ENCODE data around the gene NTN5.
"Not testable (repeated sequence)": the region's sequence is repeated elsewhere in the genome, so short reads cannot be mapped to it uniquely, and the experiment has no call there.

NTN5 gene

DNA sequence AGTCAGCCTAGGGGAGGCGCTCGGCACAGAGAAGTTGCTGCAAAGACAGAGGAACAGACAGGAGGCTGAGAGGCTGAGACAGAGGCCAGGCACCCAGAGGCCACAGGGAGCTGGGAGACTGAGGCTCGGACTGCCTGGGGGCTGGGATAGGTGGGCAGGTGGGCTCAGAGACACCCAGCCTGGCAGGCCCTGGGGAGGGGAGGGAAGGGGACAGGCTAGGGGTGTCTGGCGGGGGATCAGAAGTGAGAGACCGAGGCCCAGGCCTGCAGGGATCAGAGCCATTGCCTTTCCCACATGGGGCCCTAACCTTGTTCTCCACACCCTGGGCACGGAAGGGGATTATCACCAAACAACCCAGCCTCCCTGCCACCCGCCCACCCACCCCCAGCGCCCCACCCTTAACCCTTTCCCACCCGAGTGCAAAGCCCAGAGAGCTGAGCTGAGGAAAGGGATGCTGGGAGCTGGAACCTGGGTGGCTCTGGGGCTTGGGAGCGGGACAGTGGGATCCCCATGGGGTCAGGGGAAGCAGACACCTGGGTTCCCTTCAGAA lies 1.3 kb downstream of the NTN5 start:
- no peak for FAIRE-seq
- no peak for DNase-seq (ENCODE audit: extremely low spot score, insufficient read length, low read depth)

DNA sequence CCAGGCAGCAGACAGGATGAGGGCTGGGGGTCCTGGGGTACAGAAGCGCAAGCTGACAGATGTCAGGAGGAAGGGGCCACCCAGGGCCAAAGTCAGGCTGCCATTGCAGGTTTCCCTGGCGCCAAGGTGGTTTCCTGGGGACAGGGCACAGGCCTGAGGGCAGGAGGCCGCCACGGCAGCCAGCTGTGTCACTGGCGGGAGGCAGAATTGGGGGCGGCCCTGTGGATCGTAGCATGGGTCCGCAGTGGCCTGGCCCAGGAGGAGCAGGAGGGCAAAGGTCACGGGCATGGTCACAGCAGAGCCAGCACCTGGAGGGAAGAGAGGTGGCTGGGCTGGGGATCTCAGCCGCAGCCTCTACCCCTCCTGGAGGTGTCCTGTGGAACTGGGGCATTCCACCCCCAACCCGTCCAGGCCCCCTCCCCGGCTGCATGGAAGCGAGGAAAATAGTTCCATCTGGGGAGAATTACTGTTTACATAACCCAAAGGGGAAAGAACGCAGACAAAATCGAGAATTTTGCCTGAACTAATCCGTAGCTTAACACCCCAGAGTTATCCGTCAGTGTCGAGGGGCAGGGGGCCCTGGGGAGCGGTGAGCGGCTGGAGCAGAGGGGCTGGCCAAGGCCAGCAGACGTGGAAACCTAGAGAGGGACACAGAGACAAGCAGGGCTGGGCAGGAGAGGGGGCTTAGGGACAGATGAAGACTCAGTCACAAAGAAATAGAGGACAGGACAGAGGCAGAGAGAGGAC lies 1.9 kb downstream of the NTN5 start:
- FAIRE-seq (no peak), DNase-seq (ENCODE audit: extremely low spot score, insufficient read length, low read depth) (no peak)

DNA sequence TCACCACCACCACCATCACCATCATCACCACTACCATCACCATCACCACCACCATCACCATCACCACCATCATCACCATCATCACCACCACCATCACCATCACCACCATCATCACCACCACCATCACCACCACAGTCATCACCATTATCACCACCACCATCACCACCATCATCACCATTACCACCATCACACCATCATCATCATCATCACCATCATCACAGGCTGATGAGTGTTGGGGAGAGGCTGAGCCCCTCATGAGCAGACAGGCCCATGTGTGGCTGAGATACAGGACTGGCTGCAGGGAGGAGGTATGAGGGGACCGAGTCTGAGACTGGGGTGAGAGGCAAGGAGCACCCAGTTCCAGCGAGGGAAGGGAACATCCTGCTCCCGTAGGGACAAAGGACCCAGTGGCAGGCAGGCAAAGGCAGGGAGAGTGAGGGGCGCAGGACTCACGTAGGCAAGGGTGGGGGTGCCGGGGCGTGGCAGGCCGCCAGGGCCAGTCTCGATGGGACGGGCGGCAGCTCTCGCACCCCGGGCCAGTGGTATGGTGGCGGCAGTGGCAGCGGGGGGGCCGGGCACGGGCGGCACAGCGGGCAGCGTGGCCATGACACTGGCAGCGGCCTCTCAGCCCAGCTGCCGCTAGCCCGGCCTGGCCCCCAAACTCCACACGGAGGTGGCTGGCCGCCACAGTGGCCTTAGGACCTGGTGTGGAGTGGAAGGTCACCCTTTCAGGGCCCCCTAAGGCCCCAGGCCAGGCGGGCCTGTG lies 2.7 kb downstream of the NTN5 start:
- no peak for DNase-seq (ENCODE audit: extremely low spot score, insufficient read length, low read depth)
- FAIRE-seq, result no peak

DNA sequence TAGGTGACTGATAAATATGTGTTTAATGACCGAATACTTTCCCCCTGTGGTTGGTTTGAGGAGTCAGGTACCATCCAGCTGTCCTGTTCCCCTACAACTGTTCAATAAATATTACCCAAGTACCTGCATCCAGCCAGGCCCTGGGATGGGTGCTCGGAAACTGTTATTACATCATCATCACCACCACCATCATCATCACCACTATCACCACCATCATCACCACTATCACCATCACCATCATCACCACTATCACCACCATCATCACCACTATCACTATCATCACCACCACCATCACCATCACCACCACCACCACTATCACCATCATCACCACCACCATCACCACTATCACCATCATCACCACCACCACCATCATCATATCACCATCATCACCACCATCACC lies 4.1 kb downstream of the NTN5 start:
- DNase-seq (ENCODE audit: extremely low spot score, insufficient read length, low read depth) (no peak), FAIRE-seq (no peak)

DNA sequence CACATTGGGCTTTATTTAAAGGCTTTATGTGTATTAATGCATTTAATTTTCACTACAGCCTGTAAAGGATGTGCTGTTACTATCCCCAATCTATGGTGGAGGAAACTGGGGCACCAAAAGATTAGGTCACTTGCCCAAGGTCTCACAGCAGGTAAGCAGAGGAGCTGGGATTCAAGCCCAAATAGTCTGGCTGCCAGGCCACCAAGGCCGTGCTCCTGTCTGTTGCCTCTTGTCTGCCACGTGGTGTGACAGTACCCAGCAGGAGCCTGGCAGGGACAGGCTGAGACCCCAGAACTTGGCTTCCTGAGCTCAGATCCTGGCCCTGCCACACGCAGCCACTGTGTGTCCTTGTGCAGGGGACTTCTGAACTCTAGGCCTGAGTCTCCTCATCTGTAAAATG lies 4.5 kb downstream of the NTN5 start:
- FAIRE-seq (no peak), DNase-seq (ENCODE audit: extremely low spot score, insufficient read length, low read depth) (no peak)

DNA sequence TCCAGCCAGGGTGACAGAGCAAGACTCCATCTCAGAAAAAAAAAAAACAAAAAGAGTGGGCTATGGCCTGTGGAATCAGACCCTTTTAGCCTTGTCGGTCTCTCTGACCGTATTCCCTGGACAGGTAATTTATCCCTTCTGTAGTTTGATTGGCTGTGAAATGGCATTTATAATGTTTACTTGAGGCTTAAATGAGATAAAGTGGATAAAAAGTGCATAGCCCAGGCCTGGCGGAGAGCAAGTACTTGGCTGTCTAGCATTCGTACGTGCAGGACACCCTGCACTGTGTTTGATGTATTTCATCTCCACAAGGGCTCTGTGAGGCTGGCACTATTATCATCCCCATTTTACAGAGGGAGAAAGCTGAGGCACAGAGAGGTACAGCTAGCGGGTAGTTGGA lies 7.0 kb downstream of the NTN5 start:
- DNase-seq (ENCODE audit: extremely low spot score, insufficient read length, low read depth), result no peak
- no peak for FAIRE-seq

DNA sequence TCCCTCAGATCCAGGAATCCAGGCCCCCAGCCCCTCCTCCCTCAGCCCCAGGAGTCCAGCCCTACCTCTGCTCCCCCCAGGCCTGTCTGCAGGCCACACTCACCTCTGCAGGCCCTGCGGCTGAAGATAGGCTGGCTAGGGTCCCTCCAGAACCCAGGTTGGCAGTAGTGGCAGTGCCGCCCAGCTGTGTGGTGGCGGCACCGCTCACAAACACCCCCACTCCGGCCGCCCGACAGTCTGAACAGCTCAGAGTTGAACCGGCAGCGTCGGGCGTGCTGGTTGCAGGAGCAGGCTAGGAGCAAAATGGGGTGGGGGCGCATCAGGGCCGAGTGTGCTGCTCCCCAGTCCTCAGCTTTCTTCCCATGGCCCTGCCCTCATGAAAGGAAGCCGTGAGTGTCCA lies 8.3 kb downstream of the NTN5 start:
- DNase-seq (ENCODE audit: extremely low spot score, insufficient read length, low read depth) (no peak), FAIRE-seq (no peak)

DNA sequence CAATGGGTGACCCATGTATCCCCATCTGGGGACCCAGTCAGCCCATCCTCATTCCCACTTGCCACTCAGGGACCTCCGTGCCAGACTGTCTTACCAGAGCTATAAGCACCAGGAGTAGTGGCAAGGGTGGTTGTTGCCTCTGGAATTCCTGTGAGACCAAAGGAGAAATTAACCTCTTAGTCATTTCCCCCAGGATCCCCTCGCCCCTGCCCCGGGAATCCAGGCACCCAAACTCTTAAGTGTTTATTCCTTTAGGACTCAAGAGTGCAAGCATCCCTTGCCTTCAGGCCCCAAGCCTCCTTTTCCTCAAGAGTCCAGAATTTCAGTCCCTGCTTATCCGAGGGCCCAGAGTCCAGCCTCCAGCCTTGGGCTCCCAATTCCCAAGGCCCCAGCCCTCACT lies 9.2 kb downstream of the NTN5 start:
- FAIRE-seq (no peak), DNase-seq (ENCODE audit: extremely low spot score, insufficient read length, low read depth) (no peak)

DNA sequence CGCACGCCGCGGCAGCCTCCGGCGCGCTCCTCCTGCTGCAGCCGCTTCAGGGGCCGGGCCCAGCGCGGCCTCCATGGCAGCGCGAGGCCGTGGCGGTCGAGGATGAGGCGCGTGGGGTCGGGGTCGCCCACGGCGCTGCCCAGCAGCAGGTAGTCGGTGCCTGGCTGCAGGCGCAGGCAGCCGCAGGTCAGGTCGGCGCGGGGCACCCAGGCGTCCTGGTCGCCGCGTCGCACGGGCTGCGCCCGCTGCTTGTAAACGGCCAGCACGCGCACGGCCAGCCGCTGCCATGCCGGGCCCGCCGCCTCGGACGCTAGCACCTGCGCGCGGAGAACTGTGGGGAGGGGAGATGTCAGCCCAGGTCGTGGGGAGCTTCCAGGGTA lies 11.1 kb downstream of the NTN5 start:
- FAIRE-seq, result no peak
- DNase-seq (ENCODE audit: extremely low spot score, insufficient read length, low read depth), result no peak

DNA sequence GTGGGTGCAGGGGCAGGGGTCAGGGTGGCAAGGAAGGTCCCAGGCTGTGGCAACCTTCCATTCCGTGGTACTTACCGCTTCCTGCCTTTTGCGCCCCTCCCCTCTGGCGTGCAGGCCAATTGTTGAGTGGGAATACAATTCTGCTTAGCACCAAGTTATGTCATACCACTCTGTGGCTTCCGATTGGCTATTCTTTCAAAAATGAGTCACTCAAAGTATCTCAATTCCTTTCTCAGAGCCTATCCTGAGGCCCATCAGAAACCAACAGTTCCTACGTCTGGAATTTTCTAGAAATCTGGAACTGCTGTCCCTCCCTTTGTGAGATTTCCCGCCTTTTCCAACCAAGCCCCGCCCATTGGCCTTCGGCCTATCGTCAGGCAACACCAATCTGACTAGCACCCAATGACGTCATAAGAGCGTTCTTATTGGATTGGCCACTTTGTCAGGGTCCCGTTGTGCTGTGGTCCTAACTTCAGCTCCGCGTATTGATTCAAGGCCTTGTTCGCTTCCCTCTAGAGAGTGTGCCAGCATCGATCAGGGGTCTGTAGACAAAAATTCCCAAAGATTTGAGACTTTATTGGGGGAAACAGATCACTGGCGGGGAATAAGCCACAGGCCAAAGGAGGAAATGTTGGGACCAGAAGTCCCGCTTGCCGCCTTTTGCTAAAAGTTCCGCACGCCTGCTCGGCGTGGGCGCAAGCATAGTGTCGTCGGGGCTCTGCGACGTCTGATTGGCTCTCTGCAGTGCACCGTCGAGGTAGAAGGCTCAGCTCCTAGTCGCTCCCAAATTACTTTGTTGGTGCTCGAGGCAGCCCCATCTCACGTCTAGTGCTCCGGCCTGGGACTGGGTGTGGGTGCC lies 11.7 kb downstream of the NTN5 start:
- FAIRE-seq (peak; percentile 98), DNase-seq (ENCODE audit: extremely low spot score, insufficient read length, low read depth) (peak; percentile 98)

DNA sequence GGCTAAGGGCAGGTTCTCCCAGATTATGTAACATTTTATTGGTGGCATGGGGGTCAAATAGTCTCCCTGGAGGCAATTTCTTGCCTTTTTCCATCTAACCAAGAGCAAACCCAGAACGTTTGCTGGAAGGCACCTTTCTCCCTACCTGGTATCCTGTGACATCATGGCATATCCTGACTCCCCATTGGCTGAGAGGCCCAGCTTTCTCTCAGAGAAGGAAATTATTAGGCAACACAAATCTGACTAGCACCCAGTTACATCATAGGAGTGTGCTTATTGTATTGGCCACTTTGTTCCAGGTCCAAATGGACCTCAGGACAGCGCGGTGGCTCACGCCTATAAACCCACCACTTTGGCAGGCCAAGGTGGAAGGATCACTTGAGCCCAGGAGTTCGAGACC lies 13.0 kb downstream of the NTN5 start:
- no peak for DNase-seq (ENCODE audit: extremely low spot score, insufficient read length, low read depth)
- peak; percentile 62 for FAIRE-seq

DNA sequence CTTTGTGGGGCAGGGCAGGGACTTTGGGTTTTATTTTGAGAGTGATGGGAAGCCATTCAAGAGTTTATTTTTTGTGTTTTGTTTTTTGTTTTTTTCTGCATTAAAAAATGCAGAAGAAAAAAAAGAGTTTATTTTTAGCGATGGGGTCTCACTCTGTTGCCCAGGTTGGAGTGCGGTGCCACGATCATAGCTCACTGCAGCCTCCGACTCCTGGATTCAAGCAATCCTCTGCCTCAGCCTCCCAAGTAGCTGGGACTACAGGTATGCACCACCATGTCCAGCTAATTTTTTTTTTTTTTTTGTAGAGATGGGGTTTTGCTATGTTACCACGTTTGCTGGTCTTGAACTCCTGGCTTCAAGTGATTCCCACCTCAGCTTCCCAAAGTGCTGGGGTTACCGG lies 14.3 kb downstream of the NTN5 start:
- FAIRE-seq, result no peak
- DNase-seq (ENCODE audit: extremely low spot score, insufficient read length, low read depth), result no peak

DNA sequence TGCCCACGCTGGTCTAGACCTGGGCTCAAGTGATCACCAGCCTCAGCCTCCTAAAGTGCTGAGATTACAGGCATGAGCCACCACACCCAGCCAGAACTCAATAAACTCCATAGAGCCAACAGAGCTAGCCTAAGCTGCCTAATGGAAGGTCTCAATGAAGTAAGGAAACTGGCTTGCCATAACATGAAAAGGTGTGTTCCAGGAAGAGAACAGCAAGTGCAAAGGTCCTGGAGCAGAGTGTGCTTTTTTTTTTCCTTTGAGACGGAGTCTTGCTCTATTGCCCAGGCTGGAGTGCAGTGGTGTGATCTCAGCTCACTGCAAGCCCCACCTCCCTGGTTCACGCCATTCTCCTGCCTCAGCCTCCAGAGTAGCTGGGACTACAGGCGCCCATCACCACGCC lies 15.0 kb downstream of the NTN5 start:
- not testable (repeated sequence) for DNase-seq (ENCODE audit: extremely low spot score, insufficient read length, low read depth); FAIRE-seq

DNA sequence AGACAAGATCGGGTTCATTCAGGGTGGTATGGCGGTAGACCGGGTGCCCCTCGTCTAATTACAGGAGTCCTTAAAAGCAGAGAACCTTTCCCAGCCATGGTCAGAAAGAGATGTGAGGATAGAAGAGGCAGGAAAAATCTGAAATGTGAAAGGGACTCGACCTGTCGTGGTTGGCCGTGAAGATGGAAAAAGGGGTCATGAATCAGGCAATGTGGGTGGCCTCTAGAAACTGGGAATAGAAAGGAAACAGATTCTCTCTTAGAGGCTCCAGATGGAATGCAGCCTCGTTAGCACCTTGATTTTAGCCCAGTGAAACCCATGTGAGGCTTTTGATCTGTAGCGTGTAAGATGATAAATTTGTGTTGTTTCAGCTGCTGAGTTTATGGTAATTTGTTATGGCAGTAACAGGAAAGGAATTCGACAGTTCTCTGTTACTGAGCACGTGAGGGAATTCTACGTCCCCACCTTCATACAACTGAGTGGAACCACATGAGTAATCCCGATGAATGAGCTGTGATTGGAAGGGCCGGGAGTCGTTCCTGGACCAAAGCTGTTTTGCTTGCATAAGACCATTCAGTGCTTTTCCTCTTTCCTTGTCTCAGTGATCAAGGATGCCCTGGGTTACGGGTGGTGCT lies 15.9 kb downstream of the NTN5 start:
- DNase-seq (ENCODE audit: extremely low spot score, insufficient read length, low read depth) (no peak), FAIRE-seq (no peak)

DNA sequence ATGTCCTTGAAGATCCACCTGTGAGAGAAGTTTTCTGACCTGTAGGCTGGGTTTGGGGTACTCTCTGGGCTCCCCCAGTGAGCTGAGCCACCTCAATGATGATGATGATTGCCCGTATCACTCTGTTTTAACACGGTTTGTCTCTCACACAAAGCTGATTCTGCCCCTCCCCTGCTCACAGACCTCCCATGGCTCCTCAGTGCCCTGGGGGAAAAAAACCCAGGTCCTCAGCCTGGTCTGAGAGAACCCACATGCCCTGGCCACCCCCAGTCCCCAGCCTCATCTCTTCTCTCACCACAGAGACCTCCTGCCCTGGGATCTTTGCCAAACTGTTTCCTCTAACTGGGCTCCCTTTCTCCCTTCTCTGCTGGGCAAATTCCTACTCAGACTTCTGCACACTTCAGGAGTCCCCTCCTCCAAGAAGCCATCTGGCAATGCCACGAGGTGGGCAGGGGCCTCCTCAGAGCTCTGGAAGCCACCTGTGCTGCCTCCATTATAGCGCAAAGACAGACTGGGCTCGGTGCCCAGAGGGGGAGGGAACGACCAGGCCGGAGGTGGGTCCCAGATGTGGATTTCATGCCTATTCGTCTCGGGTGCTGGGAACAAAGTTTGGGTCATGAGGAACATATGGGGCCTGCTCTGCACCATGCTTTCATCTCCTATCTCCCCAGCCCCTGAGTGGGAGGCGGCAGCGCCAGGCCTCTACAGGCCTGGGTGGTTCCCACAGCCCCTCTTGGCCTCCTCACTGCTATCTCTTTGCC lies 18.3 kb downstream of the NTN5 start:
- no peak for DNase-seq (ENCODE audit: extremely low spot score, insufficient read length, low read depth)
- FAIRE-seq, result no peak

DNA sequence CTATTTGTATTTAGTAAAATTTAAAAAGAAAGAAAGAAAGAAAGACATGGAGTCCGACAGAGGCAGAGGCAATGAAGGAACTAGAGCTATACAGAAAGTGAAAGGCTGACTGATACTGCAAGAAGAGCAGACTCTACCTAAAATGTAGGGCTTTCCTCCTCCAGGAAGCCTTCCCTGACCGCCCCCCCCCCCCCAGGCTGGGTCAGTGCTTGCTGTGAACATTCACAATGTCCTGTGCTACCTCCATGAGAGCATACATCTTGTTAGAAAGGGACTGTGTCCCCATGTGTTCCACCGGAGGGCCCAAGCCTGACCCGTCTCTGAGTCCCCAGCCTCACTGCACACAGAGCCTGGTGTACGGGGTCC lies 21.2 kb downstream of the NTN5 start:
- no peak for FAIRE-seq

DNA sequence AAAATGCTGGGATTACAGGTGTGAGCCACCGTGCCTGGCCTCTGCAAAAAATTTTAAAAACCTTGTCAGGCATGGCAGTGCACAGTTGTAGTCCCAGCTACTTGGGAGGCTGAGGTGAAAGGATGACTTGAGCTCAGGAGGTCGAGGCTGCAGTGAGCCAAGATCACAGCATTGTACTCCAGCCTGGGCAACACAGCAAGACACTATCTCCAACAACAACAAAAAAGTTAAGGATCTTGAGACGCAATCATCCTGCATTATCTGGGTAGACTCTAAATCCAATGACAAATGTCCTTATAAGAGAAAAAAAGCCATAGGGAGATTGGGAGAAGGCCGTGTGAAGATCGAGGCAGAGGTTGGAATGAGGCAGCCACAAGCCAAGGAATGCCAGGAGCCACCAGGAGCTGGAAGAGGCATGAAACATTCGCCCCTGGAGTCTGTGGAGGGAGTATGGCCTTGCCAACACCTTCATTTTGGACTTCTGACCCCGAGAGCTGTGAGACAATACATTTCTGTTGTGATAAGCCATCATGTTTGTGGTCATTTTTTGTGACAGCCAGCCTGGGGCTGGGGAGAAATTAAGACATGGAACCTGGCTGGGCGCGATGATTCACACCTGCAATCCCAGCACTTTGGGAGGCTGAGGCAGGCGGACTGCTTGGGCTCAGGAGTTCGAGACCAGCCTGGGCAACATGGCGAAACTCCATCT lies 21.7 kb downstream of the NTN5 start:
- no peak for DNase-seq (ENCODE audit: extremely low spot score, insufficient read length, low read depth)

More for the DNA sequence above, 21.2 kb downstream of the NTN5 start:
- no peak for DNase-seq (ENCODE audit: extremely low spot score, insufficient read length, low read depth)

DNA sequence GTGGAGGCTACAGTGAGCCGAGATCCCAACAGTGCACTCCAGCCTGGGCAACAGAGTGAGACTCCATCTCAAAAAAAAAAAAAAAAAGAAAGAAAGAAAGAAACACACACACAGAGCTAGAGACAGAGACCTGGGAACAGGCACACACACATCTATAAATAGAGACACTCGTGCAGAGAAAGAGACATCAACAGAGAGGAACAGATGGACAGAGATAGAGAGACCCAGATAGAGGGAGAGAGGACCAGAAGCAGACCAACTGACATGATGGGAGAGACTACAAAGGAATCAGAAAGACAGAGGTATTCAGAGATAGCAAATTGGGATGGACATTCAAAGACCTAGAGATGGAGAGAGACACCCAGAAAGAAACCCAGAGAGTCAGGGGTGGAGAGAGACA lies 24.7 kb downstream of the NTN5 start:
- FAIRE-seq (no peak), DNase-seq (ENCODE audit: extremely low spot score, insufficient read length, low read depth) (no peak)

More for the DNA sequence above, 21.7 kb downstream of the NTN5 start:
- no peak for FAIRE-seq

DNA sequence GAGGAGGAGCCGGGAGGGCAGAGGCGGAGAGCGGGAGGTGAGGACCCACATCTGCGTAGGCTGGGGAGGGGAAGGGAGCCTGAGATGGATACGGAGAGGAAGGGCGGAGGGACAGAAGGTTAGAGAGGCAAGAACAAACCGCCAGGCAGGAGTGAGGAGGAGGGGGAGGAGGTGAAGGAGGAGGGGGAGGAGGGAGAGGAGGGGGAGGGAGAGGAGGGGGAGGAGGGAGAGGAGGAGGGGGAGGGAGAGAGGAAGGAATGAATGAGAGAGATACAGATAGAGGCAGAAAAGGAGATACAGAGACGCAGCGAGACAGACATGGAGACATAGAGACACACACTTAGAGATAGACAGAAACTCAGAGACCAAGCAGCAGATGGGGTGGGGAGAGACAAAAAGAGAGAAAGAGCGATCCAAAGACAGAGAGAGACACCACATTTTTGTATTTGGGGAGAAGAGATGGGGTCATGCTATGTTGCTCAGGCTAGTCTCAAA lies 26.0 kb downstream of the NTN5 start:
- FAIRE-seq, result no peak

More for the DNA sequence above, 26.0 kb downstream of the NTN5 start:
- no peak for DNase-seq (ENCODE audit: extremely low spot score, insufficient read length, low read depth)
